ENCODE measurements around the gene CACNA1S. TPM values are rescaled to one million over a fixed set of nuclear protein-coding genes. Genes with fewer than 3 reads are reported as not detected.

CACNA1S gene
- total RNA-seq, 1 experiment from 2014 or later = not detected

- no peak overlapping the region for H2BK15ac ChIP-seq (ENCODE audit: low read depth, low read length)
- no peaks in the 10 kb centered on the region for H3K23me2 ChIP-seq (ENCODE audit: insufficient read length, low read depth, low read length, poor library complexity, severe bottlenecking)
- no peak overlapping the region for H2AK5ac ChIP-seq (ENCODE audit: insufficient read length, low read length)
- TF ChIP-seq CTCF (conservative IDR thresholded peaks at IDR 0.05) = no peak
- H3K79me1 ChIP-seq (ENCODE audit: insufficient read depth, low read depth, low read length, poor library complexity, severe bottlenecking) = no peaks in the 10 kb centered on the region
- Mint-ChIP-seq H3K9me3 (no peaks in the 10 kb centered on the region), H3K27ac (no peak overlapping the region), H3K4me3 (no peak overlapping the region), H3K4me1 (peaks cover 11 to 14% of the 10 kb centered on the region in 2 experiments), H3K36me3 (ENCODE audit: insufficient read depth in 1 of 3, low read depth in 3 of 3) (no peaks in the 10 kb centered on the region), H3K27me3 (ENCODE audit: low read depth) (peaks cover 27% of the 10 kb centered on the region)
- no peak overlapping the region for H2BK5ac ChIP-seq (ENCODE audit: insufficient read length, low read length)
- no peak overlapping the region for H3K27ac ChIP-seq (ENCODE audit: insufficient read length, low read depth, low read length)
- no peak overlapping the region for H3K14ac ChIP-seq (ENCODE audit: insufficient read depth, low read length)
- no peak overlapping the region for H3K4me2 ChIP-seq (ENCODE audit: insufficient read depth, insufficient read length, low read length)
- H2BK20ac ChIP-seq (ENCODE audit: low read depth, low read length, poor library complexity, severe bottlenecking) = no peak overlapping the region
- H4K20me1 ChIP-seq (ENCODE audit: control insufficient read depth, insufficient read depth, insufficient read length) = peaks cover 2% of the 10 kb centered on the region
- no peak overlapping the region for H3K9ac ChIP-seq (ENCODE audit: extremely low read depth, insufficient read length, low read length)
- WGBS (ENCODE audit: extremely low coverage, insufficient read length, low lambda C conversion rate) = no CpG with 5 or more reads among the region's 3 CpGs
- H3K27me3 ChIP-seq (ENCODE audit: insufficient read depth, low read length) = no peaks in the 10 kb centered on the region
- H2AFZ ChIP-seq (ENCODE audit: low read length) = no peak overlapping the region
- no peaks in the 10 kb centered on the region for H3K4me1 ChIP-seq (ENCODE audit: insufficient read depth, low read length)
- no peak overlapping the region for H4K8ac ChIP-seq (replicated peaks; ENCODE audit: insufficient read length, low read depth, low read length)
- no peak overlapping the region for H3K18ac ChIP-seq (ENCODE audit: insufficient read length, low read depth, low read length)
- H4K91ac ChIP-seq (ENCODE audit: insufficient read length, low read depth, low read length) = no peak overlapping the region
- no peak overlapping the region for H2BK120ac ChIP-seq (ENCODE audit: low read depth, low read length, poor library complexity, severe bottlenecking)
- H3K9me3 ChIP-seq (ENCODE audit: control insufficient read depth, low read depth, low read length) = no peaks in the 10 kb centered on the region
- H3K23ac ChIP-seq (ENCODE audit: insufficient read length, low read depth, low read length) = no peak overlapping the region
- DNase-seq = no peak
- no peak overlapping the region for H2BK12ac ChIP-seq (ENCODE audit: insufficient read length, low read depth, low read length)
- H3K56ac ChIP-seq (ENCODE audit: insufficient read length, low read depth, low read length) = no peak overlapping the region
- H3T11ph ChIP-seq (ENCODE audit: low read length) = no peak overlapping the region
- H3K4ac ChIP-seq (ENCODE audit: low read depth, low read length) = no peak overlapping the region
- H3K79me2 ChIP-seq (ENCODE audit: insufficient read depth, low read length) = no peaks in the 10 kb centered on the region
- no peak overlapping the region for H4K5ac ChIP-seq (ENCODE audit: insufficient read length, low read depth, low read length)
Observed at GRCh38 chr1:201126463-201126831, 14.2 kb upstream of the CACNA1S start.

Data from H9 (cell line).